KOPT-K1 (cell line): Measurements from ENCODE around the gene CTAGE8.
"Not testable (repeated sequence)": the region's sequence is repeated elsewhere in the genome, so short reads cannot be mapped to it uniquely, and the experiment has no call there.

Experiments used
- H3K27ac ChIP-seq: fragments of 200-600 bp; sonication (generic); 2 replicates; pipeline ENCODE4 v1.5.1; 2016; ENCODE audit warnings: antibody characterized with exemption, mild to moderate bottlenecking, low read depth, low read length; ENCODE audit not compliant: poor library complexity, severe bottlenecking
- H3K36me3 ChIP-seq: fragments of 200-600 bp; sonication (generic); 2 replicates; pipeline ENCODE4 v1.5.1; 2017; ENCODE audit warnings: antibody characterized with exemption, mild to moderate bottlenecking, low read length, moderate library complexity; ENCODE audit not compliant: insufficient read depth
- H3K9me3 ChIP-seq: fragments of 200-600 bp; sonication (generic); 2 replicates; pipeline ENCODE4 v1.5.1; 2017; ENCODE audit warnings: antibody characterized with exemption, low read length, mild to moderate bottlenecking; ENCODE audit not compliant: insufficient read depth, poor library complexity, severe bottlenecking

CTAGE8 gene

DNA sequence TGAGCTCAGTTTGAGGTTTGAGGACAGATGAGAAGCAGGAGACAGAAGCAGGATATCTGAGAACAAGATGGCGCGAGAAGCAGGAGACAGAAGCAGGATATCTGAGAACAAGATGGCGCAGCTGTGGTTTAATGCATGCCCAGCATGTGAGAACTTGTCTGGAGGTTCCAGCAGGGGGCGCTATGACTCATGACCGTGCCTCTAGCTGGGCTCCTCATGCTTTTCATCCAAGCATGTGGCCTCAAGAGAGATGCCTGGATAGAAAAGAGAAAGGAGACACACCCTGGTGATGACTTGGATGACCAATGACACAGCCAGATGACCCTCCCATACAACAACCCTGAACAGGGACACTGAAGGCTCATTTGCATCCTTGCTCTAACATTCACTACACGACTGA is 10.9 kb upstream of the CTAGE8 start:
- H3K36me3 ChIP-seq, H3K27ac ChIP-seq, H3K9me3 ChIP-seq: not testable (repeated sequence)

DNA sequence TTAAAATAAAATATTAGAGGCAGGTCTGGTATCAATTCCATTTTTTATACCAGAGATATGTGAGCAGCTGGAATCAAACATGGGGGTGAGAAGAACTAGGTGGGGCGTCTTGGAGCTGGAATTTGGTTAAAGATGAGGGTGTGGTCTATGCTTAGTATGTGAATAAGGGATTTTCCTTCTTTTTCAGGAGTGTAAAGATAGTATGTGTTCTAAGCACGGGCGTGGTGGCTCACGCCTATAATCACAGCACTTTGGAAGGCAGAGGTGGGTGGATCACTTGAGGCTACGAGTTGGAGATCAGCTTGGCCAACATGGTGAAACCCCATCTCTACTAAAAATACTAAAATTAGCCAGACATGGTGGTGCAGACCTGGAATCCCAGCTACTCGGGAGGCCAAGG is 6.2 kb upstream of the CTAGE8 start:
- H3K27ac ChIP-seq, H3K36me3 ChIP-seq: not testable (repeated sequence)

DNA sequence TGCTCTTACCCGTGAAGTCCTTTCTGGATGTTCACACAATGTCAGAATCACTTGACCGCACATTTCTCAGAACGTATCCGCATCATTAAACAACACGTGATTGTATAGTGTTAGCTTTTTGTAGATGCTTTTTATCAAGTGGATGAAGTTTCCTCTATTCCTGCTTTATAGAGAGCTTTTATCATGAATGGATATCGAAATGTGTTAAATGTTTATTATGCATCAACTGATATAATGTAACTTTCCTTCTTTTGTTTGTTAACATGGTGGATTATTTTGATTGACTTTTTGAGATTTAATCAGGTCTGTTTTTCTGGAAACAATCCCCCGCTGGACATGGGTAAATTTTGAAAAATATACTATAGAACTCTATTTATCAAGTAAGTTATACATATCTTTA is 4.4 kb downstream of the CTAGE8 start, which contains the start of gene OR2A7:
TSS of gene OR2A7 (minus strand) at position 101 of the 400 bp plus-strand sequence. CDS start 5,164 bp downstream, outside the sequence.
- not testable (repeated sequence) for H3K36me3 ChIP-seq, H3K27ac ChIP-seq, H3K9me3 ChIP-seq

More for the DNA sequence above, 6.2 kb upstream of the CTAGE8 start:
- H3K9me3 ChIP-seq: not testable (repeated sequence)

DNA sequence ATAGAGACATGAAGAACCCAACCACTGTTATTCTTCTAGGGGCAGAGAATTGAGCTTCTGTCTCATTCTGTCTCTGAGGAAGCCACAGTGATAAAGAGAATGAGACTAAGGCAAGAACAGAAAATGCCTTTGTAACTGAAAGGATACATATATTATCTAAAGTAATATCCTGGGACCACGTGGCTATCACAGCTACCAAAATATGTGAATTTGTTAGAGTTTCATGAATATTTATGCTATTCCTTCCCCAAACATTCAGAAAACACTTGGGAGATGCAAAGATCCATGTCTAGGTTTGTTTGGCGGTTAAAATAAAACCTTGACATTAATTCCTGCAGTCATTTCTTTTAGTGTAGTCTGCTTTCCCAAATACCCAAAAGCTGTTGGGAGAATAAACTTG is 7.0 kb downstream of the CTAGE8 start:
- H3K9me3 ChIP-seq, H3K27ac ChIP-seq: not testable (repeated sequence)

GRCh38 chr7:144259067-144259466 is 10.0 kb downstream of the CTAGE8 start:
- H3K9me3 ChIP-seq, H3K27ac ChIP-seq, H3K36me3 ChIP-seq: not testable (repeated sequence)

More for the DNA sequence above, 7.0 kb downstream of the CTAGE8 start:
- H3K36me3 ChIP-seq: not testable (repeated sequence)

GRCh38 chr7:144256112-144256511 is 13.0 kb downstream of the CTAGE8 start:
- H3K27ac ChIP-seq: no peak overlapping the region
- H3K9me3 ChIP-seq: no peaks in the 10 kb centered on the region
- no peaks in the 10 kb centered on the region for H3K36me3 ChIP-seq

- H3K36me3 ChIP-seq: no peaks in the 10 kb centered on the region
- no peak overlapping the region for H3K27ac ChIP-seq
- no peaks in the 10 kb centered on the region for H3K9me3 ChIP-seq
Observed at GRCh38 chr7:144255471-144255897, 13.6 kb downstream of the CTAGE8 start.

GRCh38 chr7:144252307-144252706 is 16.8 kb downstream of the CTAGE8 start:
- not testable (repeated sequence) for H3K27ac ChIP-seq, H3K9me3 ChIP-seq, H3K36me3 ChIP-seq

DNA sequence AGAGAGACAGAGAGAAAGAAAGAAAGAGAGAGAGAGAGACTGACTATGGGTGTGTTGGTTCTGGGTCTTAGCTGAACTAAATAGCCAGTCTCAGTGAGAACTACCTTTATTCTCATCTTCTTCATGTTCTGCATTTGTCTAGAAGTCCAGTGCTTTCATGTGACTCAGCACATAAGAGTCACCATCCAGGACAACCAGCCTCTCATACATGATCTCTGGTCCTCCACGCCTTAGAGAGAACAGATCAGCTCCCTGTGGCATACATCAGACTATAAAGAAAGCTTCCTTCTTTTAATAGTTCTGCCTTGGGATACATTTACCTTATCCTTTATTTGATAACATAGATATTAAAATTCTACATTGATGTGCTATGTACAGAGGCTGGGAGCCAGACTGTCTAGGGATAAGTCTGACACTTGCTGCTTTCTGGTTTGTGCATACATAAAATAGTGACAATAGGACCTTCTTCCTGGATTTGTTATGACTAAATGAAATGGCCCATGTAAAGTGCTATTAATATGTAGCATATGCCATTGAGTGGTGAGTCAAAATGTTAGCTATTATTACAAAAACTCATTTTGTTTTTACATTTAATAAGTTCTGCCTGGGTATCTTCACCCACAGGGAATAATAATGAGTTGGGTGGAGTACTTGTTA is 21.3 kb downstream of the CTAGE8 start:
- not testable (repeated sequence) for H3K9me3 ChIP-seq, H3K27ac ChIP-seq, H3K36me3 ChIP-seq

GRCh38 chr7:144246967-144247366 is 22.1 kb downstream of the CTAGE8 start:
- H3K27ac ChIP-seq, H3K9me3 ChIP-seq, H3K36me3 ChIP-seq: not testable (repeated sequence)

GRCh38 chr7:144245372-144245771 is 23.7 kb downstream of the CTAGE8 start:
- H3K27ac ChIP-seq, H3K36me3 ChIP-seq, H3K9me3 ChIP-seq: not testable (repeated sequence)

DNA sequence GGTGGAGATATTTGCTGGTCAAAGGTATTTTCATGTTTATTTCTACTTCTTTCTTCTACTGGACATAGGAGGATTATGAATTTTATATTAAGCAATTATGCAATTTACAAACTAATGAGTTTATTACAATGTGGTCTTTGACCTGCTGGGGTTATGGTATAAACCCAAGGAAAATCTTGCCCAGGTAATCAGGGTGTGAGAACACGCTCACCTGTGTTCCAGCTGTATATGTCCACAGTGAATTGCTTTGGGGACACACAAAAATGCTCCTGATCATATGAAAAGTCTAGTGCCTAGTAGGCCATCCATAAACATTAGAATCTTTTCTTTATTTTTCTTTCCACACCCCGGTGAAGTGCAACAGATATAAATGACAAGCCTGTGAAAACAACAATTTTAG is 29.7 kb downstream of the CTAGE8 start, which contains the start of gene OR2A42:
TSS of gene OR2A42 (minus strand) at position 241 of the 400 bp plus-strand sequence. CDS start 6,762 bp downstream, outside the sequence.
- H3K27ac ChIP-seq, H3K9me3 ChIP-seq, H3K36me3 ChIP-seq: not testable (repeated sequence)

DNA sequence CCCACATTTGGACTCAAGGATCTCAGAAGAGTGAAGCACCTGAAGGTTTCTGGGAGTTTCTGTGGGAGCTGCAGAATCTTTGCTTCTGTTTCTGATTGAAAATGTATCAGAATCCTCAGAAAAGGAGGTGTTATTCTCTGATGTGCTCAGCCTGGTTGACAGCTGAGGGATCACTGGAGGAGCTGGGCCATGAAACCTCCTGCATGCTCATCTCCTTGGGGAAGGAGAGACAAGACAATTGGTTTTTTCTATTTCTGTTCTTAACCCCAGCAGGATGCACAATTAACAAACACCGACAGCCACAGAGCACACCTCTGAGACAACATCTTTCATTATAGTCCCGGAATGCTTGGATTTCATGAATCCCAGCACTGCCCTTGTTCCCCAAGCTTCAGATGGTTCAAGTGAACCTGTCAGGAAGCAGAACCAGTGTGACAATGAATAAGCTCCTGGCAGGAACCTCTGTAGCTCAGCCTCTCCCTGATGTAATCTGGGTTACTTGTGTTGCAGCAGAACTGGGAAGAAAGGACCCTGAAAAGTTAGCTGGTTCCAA is 30.5 kb downstream of the CTAGE8 start:
- H3K27ac ChIP-seq, H3K36me3 ChIP-seq, H3K9me3 ChIP-seq: not testable (repeated sequence)

- not testable (repeated sequence) for H3K9me3 ChIP-seq, H3K27ac ChIP-seq, H3K36me3 ChIP-seq
Observed at GRCh38 chr7:144233039-144233438, 36.0 kb downstream of the CTAGE8 start.

GRCh38 chr7:144231027-144231426 is 38.1 kb downstream of the CTAGE8 start:
- H3K36me3 ChIP-seq, H3K27ac ChIP-seq, H3K9me3 ChIP-seq: not testable (repeated sequence)

GRCh38 chr7:144228810-144229209 is 40.3 kb downstream of the CTAGE8 start:
- H3K36me3 ChIP-seq, H3K9me3 ChIP-seq, H3K27ac ChIP-seq: not testable (repeated sequence)
